SU-DHL-6 (cell line): ENCODE measurements around the gene POU6F2.

ENCODE experiments used
- H2AFZ ChIP-seq: fragments of 200-600 bp; sonication (generic); 2 replicates; pipeline ENCODE4 v1.6.1; 2014; ENCODE audit warnings: low read depth, mild to moderate bottlenecking, moderate library complexity, mixed read lengths, antibody characterized with exemption, low read length; ENCODE audit not compliant: severe bottlenecking
- H3F3A ChIP-seq: fragments of 200-600 bp; shearing (Covaris generic); 2 replicates; pipeline ENCODE4 v1.6.0; 2016; ENCODE audit warnings: antibody characterized with exemption, mild to moderate bottlenecking; ENCODE audit not compliant: insufficient read depth
- H3K27ac ChIP-seq: fragments of 200-600 bp; sonication (generic); 2 replicates; pipeline ENCODE4 v1.5.1; 2016; ENCODE audit warnings: low read depth, mild to moderate bottlenecking, low read length, moderate library complexity, mixed read lengths
- H3K27me3 ChIP-seq: fragments of 200-600 bp; sonication (generic), shearing (Covaris generic); 2 replicates; pipeline ENCODE4 v1.6.0; 2014; ENCODE audit warnings: mild to moderate bottlenecking, low read length
- H3K36me3 ChIP-seq: fragments of 200-600 bp; sonication (generic); 2 replicates; pipeline ENCODE4 v1.6.1; 2014; ENCODE audit warnings: mild to moderate bottlenecking, low read length, mixed read lengths
- H3K4me2 ChIP-seq: fragments of 300-600, 200-600 bp; shearing (Covaris generic), sonication (generic); 2 replicates; pipeline ENCODE4 v1.6.0; 2014; ENCODE audit warnings: low read length, low read depth, mild to moderate bottlenecking; ENCODE audit not compliant: poor library complexity, severe bottlenecking
- H3K4me3 ChIP-seq: fragments of 200-600 bp; sonication (generic); 2 replicates; pipeline ENCODE4 v1.5.1; 2014; ENCODE audit warnings: antibody characterized with exemption, low read length, mild to moderate bottlenecking, mixed read lengths; ENCODE audit not compliant: insufficient read depth, poor library complexity, severe bottlenecking
- H3K79me2 ChIP-seq: fragments of 200-600 bp; sonication (generic); 2 replicates; pipeline ENCODE4 v1.6.1; 2014; ENCODE audit warnings: mild to moderate bottlenecking, low read length, moderate library complexity; ENCODE audit not compliant: insufficient read depth
- H3K9ac ChIP-seq: fragments of 200-600 bp; sonication (generic); 2 replicates; pipeline ENCODE4 v1.7.0; 2014; ENCODE audit warnings: mild to moderate bottlenecking, low read length
- H3K9me2 ChIP-seq: fragments of 200-600 bp; sonication (generic); replicated peaks from 2 replicates; pipeline ENCODE4 v1.6.1; 2014; ENCODE audit warnings: low read length; ENCODE audit not compliant: insufficient read depth
- H3K9me3 ChIP-seq: fragments of 200-600 bp; sonication (generic); 2 replicates; pipeline ENCODE4 v1.6.1; 2014; ENCODE audit warnings: low read length, mixed read lengths; ENCODE audit not compliant: insufficient read depth
- H4K20me1 ChIP-seq: fragments of 200-600 bp; sonication (generic); 2 replicates; pipeline ENCODE4 v1.6.1; 2014; ENCODE audit warnings: low read depth, mild to moderate bottlenecking, antibody characterized with exemption, low read length, moderate library complexity, mixed read lengths
- CTCF ChIP-seq: fragments of 200-600 bp; sonication (generic); IDR thresholded peaks from one replicate; pipeline ENCODE4 v1.5.1; 2017; ENCODE audit warnings: antibody characterized with exemption, mild to moderate bottlenecking, low read length, moderate library complexity; ENCODE audit not compliant: insufficient read depth, poor library complexity, severe bottlenecking
- EZH2phosphoT487 ChIP-seq: fragments of 200-600 bp; sonication (generic), shearing (Covaris generic); conservative IDR thresholded peaks from 2 replicates; pipeline ENCODE4 v1.6.1; 2018; ENCODE audit warnings: mild to moderate bottlenecking, antibody characterized with exemption, low read length, moderate library complexity, mixed read lengths

POU6F2 gene

GRCh38 chr7:39430441-39430840, 452.7 kb downstream of the POU6F2 start:
- Histone ChIP-seq H3K9me2 (no peaks in the 10 kb centered on the region), H3K4me2 (no peak overlapping the region), H3K9ac (no peak overlapping the region), H3K27me3 (no peaks in the 10 kb centered on the region), H3K36me3 (no peaks in the 10 kb centered on the region), H3F3A (no peaks in the 10 kb centered on the region), H3K4me3 (no peak overlapping the region), H4K20me1 (no peaks in the 10 kb centered on the region), H3K27ac (no peak overlapping the region), H3K79me2 (no peaks in the 10 kb centered on the region), H3K9me3 (no peaks in the 10 kb centered on the region), H2AFZ (no peak overlapping the region)
- no peak for TF ChIP-seq EZH2phosphoT487
- no peak for TF ChIP-seq CTCF

GRCh38 chr7:39430909-39431641, 453.4 kb downstream of the POU6F2 start:
- no peak overlapping the region for H3K27ac ChIP-seq
- TF ChIP-seq EZH2phosphoT487: no peak
- no peak for TF ChIP-seq CTCF
- H3K4me2 ChIP-seq: no peak overlapping the region
- no peaks in the 10 kb centered on the region for H3K27me3 ChIP-seq
- H4K20me1 ChIP-seq: no peaks in the 10 kb centered on the region
- H2AFZ ChIP-seq: no peak overlapping the region
- no peak overlapping the region for H3K4me3 ChIP-seq
- H3K36me3 ChIP-seq: no peaks in the 10 kb centered on the region
- no peaks in the 10 kb centered on the region for H3K9me3 ChIP-seq
- no peaks in the 10 kb centered on the region for H3K79me2 ChIP-seq
- no peaks in the 10 kb centered on the region for H3K9me2 ChIP-seq
- H3K9ac ChIP-seq: no peak overlapping the region
- no peaks in the 10 kb centered on the region for H3F3A ChIP-seq

- no peak overlapping the region for H3K4me3 ChIP-seq
- no peaks in the 10 kb centered on the region for H3K9me2 ChIP-seq
- no peak overlapping the region for H3K4me2 ChIP-seq
- no peaks in the 10 kb centered on the region for H4K20me1 ChIP-seq
- no peaks in the 10 kb centered on the region for H3K9me3 ChIP-seq
- TF ChIP-seq EZH2phosphoT487: no peak
- TF ChIP-seq CTCF: no peak
- no peaks in the 10 kb centered on the region for H3F3A ChIP-seq
- H3K27ac ChIP-seq: no peak overlapping the region
- H3K36me3 ChIP-seq: no peaks in the 10 kb centered on the region
- H2AFZ ChIP-seq: no peak overlapping the region
- no peaks in the 10 kb centered on the region for H3K79me2 ChIP-seq
- no peak overlapping the region for H3K9ac ChIP-seq
- H3K27me3 ChIP-seq: no peaks in the 10 kb centered on the region
These were observed 454.7 kb downstream of the POU6F2 start for GRCh38 chr7:39432368-39432767.
